IPS DF 19.7 (cell line): ENCODE data around the gene IP6K1.

Experiments
- DNase-seq: peaks from one replicate; pipeline ENCODE4 v3.0.0-alpha.2; 2013; ENCODE audit warnings: low read depth, low spot score

IP6K1 gene

DNA sequence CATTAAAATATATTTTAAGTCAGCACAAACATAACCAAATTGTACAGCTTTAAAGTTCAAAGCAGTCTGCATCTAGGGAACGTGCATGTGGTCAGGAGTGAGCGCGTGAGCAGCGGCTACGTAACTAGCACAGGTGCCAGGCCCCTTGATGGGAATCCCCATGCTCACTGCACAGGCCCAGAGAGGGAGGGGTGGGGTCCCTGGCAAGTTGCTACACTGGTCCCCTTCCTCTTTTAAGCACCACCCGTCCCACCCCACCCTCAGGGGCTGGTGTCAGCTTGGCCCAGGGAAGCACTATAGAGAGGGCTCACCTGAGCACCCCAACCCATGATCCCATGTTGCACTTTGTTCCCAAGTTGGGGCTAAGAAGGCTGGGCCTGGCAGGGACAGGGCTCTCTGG lies 61.8 kb downstream of the IP6K1 start:
- DNase-seq: no peak

DNA sequence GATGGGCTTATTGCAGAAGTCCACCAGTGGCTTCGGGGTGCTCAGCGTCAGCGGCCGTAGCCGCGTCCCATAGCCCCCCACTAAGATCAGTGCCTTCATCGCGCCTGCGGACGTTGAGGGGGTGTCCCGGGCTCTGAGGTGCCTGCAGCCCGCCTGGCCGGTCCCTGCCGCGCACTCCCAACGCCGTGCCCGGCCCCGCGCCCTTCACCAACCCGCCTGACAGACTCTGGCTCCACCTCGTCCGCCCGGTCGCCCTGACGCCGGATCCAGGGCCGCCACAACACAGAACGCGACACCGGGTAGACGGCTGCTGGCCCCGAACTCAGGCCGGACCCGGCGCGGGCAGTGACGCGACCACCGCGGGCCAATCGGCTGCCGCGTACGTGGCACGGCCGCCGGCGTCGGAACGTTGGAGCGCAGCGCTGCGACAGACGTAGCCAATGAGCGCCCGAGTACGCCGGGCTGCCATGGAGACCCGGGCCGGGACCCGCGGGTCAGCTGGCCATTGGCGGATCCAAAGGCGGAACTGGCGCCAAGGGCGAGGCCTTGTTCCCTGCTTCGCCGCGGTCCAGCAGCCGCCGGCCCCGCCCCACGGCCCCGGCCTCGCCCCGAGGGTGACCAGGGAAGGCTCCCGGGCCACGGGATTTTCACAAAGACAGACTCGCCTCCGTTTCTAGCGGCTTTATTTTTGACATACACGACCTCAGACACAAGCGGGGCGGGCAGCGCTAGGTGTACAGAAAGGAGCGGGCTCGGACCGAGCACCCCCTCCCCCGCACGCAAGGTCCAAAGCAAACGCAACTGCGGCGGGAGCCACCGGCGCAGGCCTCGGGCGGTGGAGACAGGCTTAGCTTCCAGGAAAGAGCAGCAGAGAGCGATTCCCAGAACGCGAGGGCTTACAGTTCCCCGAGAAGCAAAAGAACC lies 62.5 kb downstream of the IP6K1 start, which contains the start of gene GMPPB:
GMPPB (minus strand) TSS at position 324 of the 924 bp plus-strand sequence; CDS start at position 99, 225 bp downstream.
- DNase-seq: peak; percentile 86

- DNase-seq: no peak
Observed at GRCh38 chr3:49723296-49723627, 63.1 kb downstream of the IP6K1 start.

DNA sequence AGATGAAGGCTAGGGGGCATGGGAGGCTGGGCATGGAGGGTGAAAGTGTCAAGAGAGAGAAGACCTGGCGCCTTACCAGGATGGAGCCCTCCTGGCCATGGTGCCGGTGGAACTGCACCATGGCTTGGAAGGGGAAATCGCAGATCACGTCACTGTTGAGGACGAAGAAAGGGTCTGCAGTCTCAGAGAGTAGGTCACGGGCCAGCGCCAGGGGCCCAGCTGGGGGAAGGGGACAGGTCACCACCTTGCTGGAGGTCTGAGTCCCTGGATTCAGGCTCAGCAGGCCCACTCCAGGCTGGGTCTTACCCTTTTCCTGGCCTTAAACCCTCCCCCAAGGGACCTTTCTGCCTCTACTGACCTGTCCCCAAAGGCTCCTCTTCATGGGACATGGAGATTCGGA lies 63.4 kb downstream of the IP6K1 start:
- no peak for DNase-seq

DNA sequence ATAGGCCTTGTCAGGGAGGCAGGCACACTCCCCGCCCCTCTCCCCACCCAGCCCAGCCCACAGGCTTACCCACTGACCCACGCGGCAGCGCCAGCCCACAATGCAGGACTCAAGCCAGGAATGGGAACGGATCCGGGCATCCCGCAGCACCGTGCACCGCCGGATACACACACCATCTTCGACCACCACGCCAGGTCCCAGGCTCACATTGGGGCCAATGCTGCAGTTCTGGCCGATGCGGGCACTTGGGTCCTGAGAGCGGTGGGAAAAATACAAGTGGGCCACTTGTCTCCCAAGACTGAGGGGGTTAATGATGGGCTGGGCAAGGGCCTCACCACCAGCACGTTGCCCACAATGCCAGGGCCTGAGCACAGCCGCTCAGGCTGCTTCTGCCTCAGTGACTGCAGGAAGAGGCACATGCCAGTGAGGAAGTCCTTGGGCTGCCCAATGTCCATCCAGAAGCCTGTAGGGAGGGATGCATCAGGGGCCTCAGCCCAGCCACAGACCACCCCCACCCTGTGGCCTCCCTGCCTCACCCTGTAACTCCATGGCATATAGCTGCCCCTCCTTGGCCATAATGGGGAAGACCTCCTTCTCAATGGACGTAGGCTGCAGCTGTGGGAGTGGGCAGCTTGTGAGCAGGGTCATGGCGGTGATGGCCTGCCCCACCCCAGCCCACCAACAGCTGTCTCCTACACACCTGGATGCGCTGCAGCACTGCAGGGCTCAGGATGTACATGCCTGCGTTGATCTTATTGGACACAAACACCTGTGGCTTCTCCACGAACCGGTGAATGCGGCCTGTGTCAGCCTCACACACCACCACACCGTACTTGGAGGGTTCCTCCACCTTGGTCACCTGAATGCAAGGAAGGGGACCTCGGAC lies 64.2 kb downstream of the IP6K1 start:
- no peak for DNase-seq

DNA sequence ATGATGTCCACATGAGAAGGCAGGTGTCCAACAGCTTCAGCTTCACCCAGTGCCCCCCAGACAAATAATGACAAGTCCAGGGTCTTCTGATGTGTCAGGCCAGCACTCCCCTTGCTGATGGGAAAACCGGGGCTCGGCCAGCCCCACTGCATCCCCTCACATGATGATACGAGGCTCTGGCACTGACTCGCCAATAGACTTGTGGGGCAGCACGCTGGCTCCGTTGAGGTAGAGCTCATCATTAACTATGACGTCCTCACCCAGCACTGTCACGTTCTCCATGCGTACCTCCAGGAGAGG lies 64.8 kb downstream of the IP6K1 start:
- DNase-seq: no peak

DNA sequence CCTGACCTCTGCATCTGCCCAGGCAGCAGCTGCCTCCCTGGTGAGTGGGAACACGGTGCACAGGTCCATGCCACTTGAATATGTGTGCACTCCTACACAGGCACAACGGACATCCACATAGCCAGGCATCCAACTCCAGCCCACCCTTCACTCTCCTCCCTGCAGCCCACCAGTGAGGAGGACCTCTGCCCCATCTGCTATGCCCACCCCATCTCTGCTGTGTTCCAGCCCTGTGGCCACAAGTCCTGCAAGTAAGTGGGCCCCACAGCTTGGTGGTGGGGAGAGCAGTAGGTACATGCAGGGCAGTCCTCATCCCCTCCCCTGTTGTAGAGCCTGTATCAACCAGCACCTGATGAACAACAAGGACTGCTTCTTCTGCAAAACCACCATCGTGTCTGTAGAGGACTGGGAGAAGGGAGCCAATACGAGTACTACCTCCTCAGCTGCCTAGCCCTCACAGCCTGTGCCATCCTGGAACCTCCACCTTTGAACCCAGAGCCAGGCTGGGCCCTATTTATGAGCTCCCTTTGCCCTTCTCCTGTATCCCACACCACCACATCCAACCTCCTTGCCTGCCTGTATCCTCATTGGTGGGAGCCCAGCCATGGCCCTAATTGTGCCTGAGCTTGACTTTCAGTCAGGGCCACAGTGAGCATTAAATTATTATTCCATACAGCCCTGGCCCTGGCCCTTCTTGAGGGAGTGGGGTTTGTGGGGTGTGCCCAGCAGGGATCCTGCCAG lies 65.3 kb downstream of the IP6K1 start:
- DNase-seq: no peak

DNA sequence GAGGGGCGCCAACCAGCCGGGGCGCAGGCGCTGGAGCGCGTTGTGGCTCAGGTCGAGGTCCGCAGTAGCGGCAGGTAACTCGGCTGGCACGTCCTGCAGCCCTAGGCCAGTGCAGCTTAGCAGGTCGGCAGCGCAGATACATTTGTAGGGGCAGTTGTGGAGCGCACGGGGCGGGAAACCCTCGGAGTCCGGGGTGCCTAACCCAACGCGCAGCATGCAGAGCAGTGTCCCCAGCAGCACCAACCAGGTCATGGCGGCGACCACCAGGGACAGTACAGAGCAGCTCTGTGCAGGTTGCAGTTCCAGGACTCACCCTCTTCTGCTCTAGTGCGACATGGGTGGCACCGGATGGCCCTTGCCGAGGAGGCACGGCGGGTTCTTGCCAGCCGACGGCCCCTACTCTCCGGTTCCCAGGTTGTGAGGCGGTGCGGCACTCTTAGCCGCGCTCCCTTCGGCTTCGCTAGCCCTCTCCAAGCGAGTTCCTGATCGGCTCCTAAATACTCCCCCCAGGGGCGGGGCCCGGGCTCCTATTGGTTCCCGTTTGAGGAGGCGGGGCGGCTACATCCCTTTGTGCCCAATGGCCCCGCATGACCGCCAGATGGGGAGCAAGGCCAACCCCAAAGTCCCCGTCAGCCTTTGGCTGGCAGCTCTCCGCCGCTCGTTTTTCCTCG lies 67.0 kb downstream of the IP6K1 start, which contains the start of gene AMIGO3:
AMIGO3 (minus strand) TSS at position 471 of the 671 bp plus-strand sequence; CDS start at position 252, 219 bp downstream.
- peak; percentile 68 for DNase-seq

- DNase-seq: no peak
Observed at GRCh38 chr3:49718858-49719213, 67.5 kb downstream of the IP6K1 start.

DNA sequence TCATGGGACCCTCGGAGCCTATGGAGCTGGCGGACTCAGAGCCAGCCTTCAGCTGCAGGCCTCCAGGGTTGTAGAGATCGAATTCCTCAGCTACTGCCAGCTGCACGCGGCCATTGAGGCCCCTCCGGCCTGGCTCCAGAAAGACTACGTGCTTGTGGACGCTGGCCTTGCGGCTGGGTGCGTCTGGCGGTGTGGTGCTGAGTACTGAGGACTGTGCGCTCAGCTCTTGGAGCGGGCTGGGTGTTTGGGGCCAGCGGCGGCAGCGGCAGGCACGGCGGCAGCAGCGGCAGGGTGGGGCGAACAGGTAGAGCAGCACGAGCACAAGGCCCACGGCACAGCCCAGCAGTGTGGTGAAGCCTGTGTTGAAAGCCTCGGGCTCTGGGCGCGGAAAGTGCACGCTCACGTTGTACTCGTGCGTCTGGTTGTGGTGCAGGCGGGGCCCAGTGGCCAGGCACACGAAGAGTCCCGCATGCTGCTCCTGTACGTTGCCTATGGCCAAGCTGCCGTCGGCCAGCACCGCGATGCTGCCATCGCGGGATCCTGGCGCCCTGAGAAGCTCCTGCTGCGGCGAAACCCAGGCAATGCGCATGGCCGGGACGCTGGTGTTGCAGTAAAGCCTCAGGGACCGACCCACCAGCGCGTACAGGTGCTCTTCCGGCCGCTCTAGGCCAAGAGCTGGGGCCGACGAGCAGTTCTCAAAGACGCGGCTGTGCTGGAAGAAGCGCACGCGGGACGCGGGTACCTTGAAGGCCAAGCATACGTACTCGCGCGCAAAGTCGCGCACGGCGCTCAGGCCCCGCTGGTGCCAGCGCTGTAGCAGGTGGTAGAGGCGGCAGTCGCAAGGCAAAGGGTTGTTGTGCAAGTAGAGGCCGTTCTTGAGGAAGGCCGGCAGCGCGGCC lies 68.1 kb downstream of the IP6K1 start:
- DNase-seq: no peak

DNA sequence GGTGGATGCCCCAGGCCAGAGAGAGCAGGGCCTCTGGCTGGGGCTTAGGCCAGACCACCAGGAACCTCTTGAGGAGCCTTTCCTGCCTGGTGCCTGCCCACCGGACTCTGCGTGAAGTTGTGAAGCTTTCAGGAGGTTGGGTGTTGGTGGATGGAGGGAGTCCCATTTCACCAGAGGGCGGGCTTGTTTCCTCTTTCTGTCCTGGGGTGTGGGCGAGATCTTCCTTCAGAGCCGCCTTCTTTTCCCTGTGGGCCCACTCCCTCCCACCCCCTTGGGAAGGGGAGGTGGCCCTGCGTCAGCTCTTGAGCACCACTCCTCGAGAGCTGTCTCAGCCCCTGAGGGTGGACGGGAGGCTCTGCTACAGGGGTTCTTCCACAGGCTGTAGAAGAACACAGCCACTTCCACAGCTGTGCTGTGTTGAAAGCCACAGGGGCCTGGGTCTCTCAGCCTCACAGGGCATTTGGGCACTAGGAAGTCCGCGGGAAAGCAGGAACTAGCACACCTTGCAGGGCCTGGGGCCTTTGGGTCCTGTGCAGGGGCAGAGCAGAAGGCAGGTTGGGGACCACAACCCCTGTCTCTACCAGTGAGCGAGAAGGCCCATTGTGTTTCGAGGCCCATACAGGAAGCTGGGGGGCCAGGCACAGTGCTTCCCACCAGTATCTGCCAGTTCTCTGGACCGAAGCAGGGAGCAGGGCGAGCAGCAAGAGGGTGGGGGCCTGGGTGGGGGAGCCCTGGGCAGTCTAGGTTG lies 69.0 kb downstream of the IP6K1 start:
- no peak for DNase-seq

- no peak for DNase-seq
Observed at GRCh38 chr3:49716691-49717210, 69.6 kb downstream of the IP6K1 start.

GRCh38 chr3:49716169-49716568 lies 70.2 kb downstream of the IP6K1 start:
- DNase-seq: no peak

DNA sequence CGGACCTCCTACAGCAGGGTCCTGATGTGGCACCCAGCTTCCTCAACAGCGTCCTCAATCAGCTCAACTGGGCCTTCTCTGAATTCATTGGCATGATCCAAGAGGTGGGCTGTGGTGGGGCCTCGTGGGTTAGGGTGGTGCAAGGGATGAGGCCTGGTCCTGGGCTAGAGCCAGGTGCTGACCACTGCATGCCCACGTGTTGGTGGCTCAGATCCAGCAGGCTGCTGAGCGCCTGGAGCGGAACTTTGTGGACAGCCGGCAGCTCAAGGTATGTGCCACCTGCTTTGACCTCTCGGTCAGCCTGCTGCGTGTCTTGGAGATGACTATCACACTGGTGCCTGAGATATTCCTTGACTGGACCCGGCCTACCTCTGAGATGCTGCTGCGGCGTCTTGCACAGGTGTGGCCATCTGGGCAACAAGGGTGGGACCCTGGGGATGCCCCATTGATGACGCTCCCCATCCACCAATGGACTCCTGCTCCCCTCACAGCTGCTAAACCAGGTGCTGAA lies 70.7 kb downstream of the IP6K1 start:
- no peak for DNase-seq

DNA sequence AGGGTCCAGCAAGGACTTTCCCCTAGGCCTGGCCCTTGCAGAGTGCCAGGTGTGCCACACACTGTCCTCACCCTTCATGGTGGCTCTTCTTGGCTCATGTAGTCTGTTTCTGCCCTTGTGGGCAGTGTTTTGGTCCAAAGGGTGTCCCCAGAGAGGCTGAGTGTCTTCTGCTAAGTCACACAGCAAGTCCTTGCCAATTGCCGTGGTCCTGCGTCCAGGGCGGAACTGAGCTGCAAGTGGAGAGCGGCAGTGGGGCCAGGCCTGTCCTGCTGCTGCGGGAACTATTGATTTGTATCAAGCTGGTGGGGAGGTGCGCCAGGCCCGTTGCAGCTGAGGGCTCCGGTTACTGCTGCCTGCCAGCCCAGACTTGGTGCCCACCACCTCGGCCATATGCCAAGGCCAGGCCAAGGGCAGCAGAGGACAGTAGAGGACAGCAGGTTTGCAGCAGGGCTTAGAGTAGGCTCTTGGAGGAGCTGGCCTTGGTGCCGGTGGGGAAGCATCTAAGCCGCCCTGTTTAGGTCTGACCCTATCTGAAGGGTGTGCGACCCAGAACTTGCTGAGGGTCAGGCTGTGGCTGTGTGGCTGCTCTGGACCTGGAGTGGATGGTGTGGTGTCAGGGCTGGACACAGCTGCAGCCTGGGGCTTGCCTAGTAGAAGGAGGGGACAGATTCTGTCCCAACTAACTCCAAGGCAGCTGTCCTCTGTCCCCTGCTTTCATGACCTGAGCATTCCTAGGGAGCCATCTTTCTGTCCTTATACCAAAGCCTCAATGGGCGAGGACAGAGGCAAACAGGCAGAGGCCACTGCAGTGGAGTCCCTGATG lies 71.4 kb downstream of the IP6K1 start:
- no peak for DNase-seq

GRCh38 chr3:49713336-49714105 lies 72.8 kb downstream of the IP6K1 start:
- no peak for DNase-seq

DNA sequence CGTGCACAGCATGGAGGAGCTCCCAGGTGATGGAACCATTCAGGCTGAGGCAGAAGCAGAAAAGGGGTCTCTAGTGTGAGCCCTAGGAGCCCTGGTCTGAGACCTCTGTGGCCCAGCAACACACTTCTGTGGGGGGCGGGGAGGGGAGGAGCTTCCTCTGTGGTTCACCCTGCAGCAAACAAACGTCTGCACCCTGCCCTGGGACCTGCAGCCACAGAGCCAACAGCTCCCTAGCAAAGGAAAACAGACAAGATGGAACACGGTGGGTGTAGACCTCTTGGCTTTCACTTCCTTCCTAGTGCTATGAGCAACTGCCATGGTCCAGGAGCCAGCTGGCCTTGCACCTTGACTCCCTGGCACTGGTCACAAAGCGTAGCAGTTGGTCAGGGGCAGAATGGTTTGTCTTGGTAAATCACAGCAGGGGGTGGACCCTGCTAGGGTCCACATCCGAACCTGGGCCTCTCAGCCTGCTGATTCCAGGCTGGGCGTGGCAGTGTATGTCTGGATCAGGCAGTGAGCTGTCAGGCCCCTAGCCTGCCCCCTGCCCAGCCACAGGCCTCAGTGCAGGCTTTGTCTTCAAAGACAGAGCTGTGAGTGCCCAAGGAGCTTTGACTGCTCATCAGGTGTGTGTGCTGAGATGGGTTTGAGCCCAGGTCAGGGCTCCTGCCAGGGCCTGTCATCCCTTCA lies 73.6 kb downstream of the IP6K1 start:
- no peak for DNase-seq
